HepG2 (cell line): ENCODE results near the gene SLC26A2. TPM values are rescaled to one million over a fixed set of nuclear protein-coding genes. Genes with fewer than 3 reads are reported as not detected.

Source experiments
- CBX2 ChIP-seq, 2 experiments: fragments of 200-600 bp in 1 of 2; sonication (generic); formaldehyde crosslinking in 1 of 2; IDR thresholded peaks; 2 replicates each; pipeline versions ENCODE4 v1.7.0 to v1.8.1; 2018 to 2022; ENCODE audit warnings: low read depth in 2 of 2, low read length in 1 of 2, mild to moderate bottlenecking in 1 of 2, missing genetic modification reagents in 1 of 2
- DMTF1 ChIP-seq: sonication (generic); formaldehyde crosslinking; IDR thresholded peaks from 2 replicates; pipeline ENCODE4 v1.4.0; 2020; ENCODE audit warnings: mild to moderate bottlenecking, missing genetic modification reagents
- MXD3 ChIP-seq: IDR thresholded peaks from 2 replicates; pipeline ENCODE4 v1.6.1; 2016; ENCODE audit warnings: mild to moderate bottlenecking, missing biosample characterization, missing genetic modification reagents
- PHF8 ChIP-seq: sonication (generic); formaldehyde crosslinking; IDR thresholded peaks from 2 replicates; pipeline ENCODE4 v1.5.0; 2020; ENCODE audit warnings: missing genetic modification reagents
- SETDB1 ChIP-seq: sonication (generic); formaldehyde crosslinking; IDR thresholded peaks from 2 replicates; pipeline ENCODE4 v1.5.1; 2020; ENCODE audit warnings: missing genetic modification reagents, mild to moderate bottlenecking, borderline replicate concordance
- ZBTB37 ChIP-seq: sonication (generic); formaldehyde crosslinking; IDR thresholded peaks from 2 replicates; pipeline ENCODE4 v1.4.0; 2020; ENCODE audit warnings: mild to moderate bottlenecking, missing genetic modification reagents
- ZNF101 ChIP-seq: sonication (generic); formaldehyde crosslinking; IDR thresholded peaks from 2 replicates; pipeline ENCODE4 v1.4.0; 2020; ENCODE audit warnings: mild to moderate bottlenecking, low read depth, missing genetic modification reagents, borderline replicate concordance
- ZNF276 ChIP-seq: sonication (generic); formaldehyde crosslinking; IDR thresholded peaks from 2 replicates; pipeline ENCODE4 v1.4.0; 2020; ENCODE audit warnings: mild to moderate bottlenecking, low read depth, missing genetic modification reagents
- polyA plus RNA-seq, 8 experiments: library from polyadenylated mRNA; depleted of rRNA in 3 of 8; stranded (reverse) in 7 of 8; unstranded in 1 of 8; fragments of >200 nt; fragmentation: Illumina TruSeq in 4 of 8; extraction: Trizol in 4 of 8; gene quantifications; 2 replicates each; pipeline versions ENCODE4 v1.2.1 to v1.2.3, GENCODE V29; 2011 to 2016; ENCODE audit warnings: low read depth in 4 of 8, missing spikeins in 1 of 8, mixed read lengths in 1 of 8; ENCODE audit not compliant: insufficient read depth in 1 of 8
- total RNA-seq, 5 experiments: library from RNA; depleted of rRNA; stranded (reverse); fragments of >200 nt; fragmentation: Illumina TruSeq; extraction: Trizol; gene quantifications; 2 replicates each; pipeline ENCODE4 v1.2.3, GENCODE V29; 2016; ENCODE audit warnings: low read depth in 1 of 5

SLC26A2 gene
- total and polyA plus RNA-seq, 2 of the 13 experiments (the other 11 are each of a cell fraction or from before 2014, with no cell fraction given) = 2.2 to 7.9 TPM

GRCh38 chr5:149930043-149930748, 30.4 kb upstream of the SLC26A2 start (continued):
- TF ChIP-seq ZNF276 (CRISPR knock-in tag) (no peak), CBX2 (IDR thresholded peaks at IDR 0.05; ENCODE audit: low read depth, low read length) (no peak), CBX2 (CRISPR knock-in tag; IDR thresholded peaks at IDR 0.05; ENCODE audit: low read depth) (no peak), PHF8 (CRISPR knock-in tag) (no peak), DMTF1 (CRISPR knock-in tag) (no peak), ZNF101 (CRISPR knock-in tag) (no peak), MXD3 (no peak), SETDB1 (CRISPR knock-in tag) (no peak), ZBTB37 (no peak)
